Mesenteric fat pad (tissue), 1 donor: ENCODE results near the gene ICE2. TPM values are rescaled to one million over a fixed set of nuclear protein-coding genes. Genes with fewer than 3 reads are reported as not detected.
"Not testable (repeated sequence)": the region's sequence is repeated elsewhere in the genome, so short reads cannot be mapped to it uniquely, and the experiment has no call there.

Source experiments
- DNase-seq: peaks from one replicate; pipeline ENCODE4 v3.0.0-alpha.2; 2020; ENCODE audit warnings: low spot score
- total RNA-seq: library from RNA; stranded (reverse); fragmentation: NEBNext Ultra II Directional; extraction: Animal tissue kit (Norgen Biotek cat#: 25700); gene quantifications from one replicate; pipeline ENCODE4 v1.2.1, GENCODE V29; 2021
- donor health status: DM: yes; HTN: yes; CAD: no.

Gene ICE2
- total RNA-seq, 1 donor from 2014 or later, result 43.1 TPM

GRCh38 chr15:60411774-60412425 is 67.0 kb downstream of the ICE2 start:
- DNase-seq, result no peak

GRCh38 chr15:60410350-60410749 is 68.6 kb downstream of the ICE2 start:
- not testable (repeated sequence) for DNase-seq

- no peak for DNase-seq
Observed at GRCh38 chr15:60408463-60408981, 70.4 kb downstream of the ICE2 start.

- no peak for DNase-seq
Observed at GRCh38 chr15:60407415-60407805, 71.5 kb downstream of the ICE2 start.

GRCh38 chr15:60406513-60407414 is 72.2 kb downstream of the ICE2 start:
- no peak for DNase-seq

- DNase-seq, result no peak
Observed at GRCh38 chr15:60405399-60405798, 73.5 kb downstream of the ICE2 start.

- DNase-seq, result not testable (repeated sequence)
Observed at GRCh38 chr15:60404351-60404750, 74.6 kb downstream of the ICE2 start.

GRCh38 chr15:60400944-60401343 is 78.0 kb downstream of the ICE2 start:
- no peak for DNase-seq

GRCh38 chr15:60399931-60400330 is 79.0 kb downstream of the ICE2 start:
- no peak for DNase-seq

- no peak for DNase-seq
Observed at GRCh38 chr15:60399246-60399915, 79.6 kb downstream of the ICE2 start.

GRCh38 chr15:60397772-60398445 is 81.0 kb downstream of the ICE2 start, which contains the start of gene ANXA2:
ANXA2 (minus strand) TSS chr15:60397986; CDS start chr15:60386075, 11,911 bp downstream.
- DNase-seq, result peak; percentile 95

- DNase-seq, result no peak
Observed at GRCh38 chr15:60396958-60397771, 81.8 kb downstream of the ICE2 start.

GRCh38 chr15:60396560-60396957 is 82.4 kb downstream of the ICE2 start:
- no peak for DNase-seq

GRCh38 chr15:60396100-60396499 is 82.8 kb downstream of the ICE2 start:
- DNase-seq, result no peak

GRCh38 chr15:60395276-60396011 is 83.5 kb downstream of the ICE2 start:
- no peak for DNase-seq

GRCh38 chr15:60394689-60395097 is 84.2 kb downstream of the ICE2 start:
- no peak for DNase-seq

- DNase-seq, result no peak
Observed at GRCh38 chr15:60392986-60393790, 85.8 kb downstream of the ICE2 start.

GRCh38 chr15:60392601-60392985 is 86.3 kb downstream of the ICE2 start:
- DNase-seq, result no peak
